Neural cell (in vitro differentiated cells): ENCODE data around the gene NCF4. TPM values are rescaled to one million over a fixed set of nuclear protein-coding genes. Genes with fewer than 3 reads are reported as not detected.

ENCODE experiments used
- H2AFZ ChIP-seq: fragments of 200-600, 300-800 bp; sonication (generic), shearing (Covaris generic); 2 replicates; pipeline ENCODE4 v1.6.0; 2014; ENCODE audit warnings: low read depth, mild to moderate bottlenecking, antibody characterized with exemption, low read length, moderate library complexity
- H3F3A ChIP-seq: fragments of 200-600 bp; shearing (Covaris generic); 2 replicates; pipeline ENCODE4 v1.6.1; 2016; ENCODE audit warnings: mild to moderate bottlenecking, moderate library complexity, mixed read lengths, antibody characterized with exemption, low read length; ENCODE audit not compliant: insufficient read depth, poor library complexity, severe bottlenecking
- H3K27ac ChIP-seq: fragments of 200-600, 300-800 bp; sonication (generic), shearing (Covaris generic); 2 replicates; pipeline ENCODE4 v1.5.1; 2014; ENCODE audit warnings: mild to moderate bottlenecking, low read length, moderate library complexity
- H3K27me3 ChIP-seq: fragments of 300-800, 200-600 bp; sonication (generic), shearing (Covaris generic); 2 replicates; pipeline ENCODE4 v1.6.0; 2014; ENCODE audit warnings: mild to moderate bottlenecking, low read depth, low read length, moderate library complexity; ENCODE audit not compliant: insufficient read depth
- H3K36me3 ChIP-seq: fragments of 300-800, 200-600 bp; sonication (generic), shearing (Covaris generic); 2 replicates; pipeline ENCODE4 v1.5.1; 2014; ENCODE audit warnings: mild to moderate bottlenecking, antibody characterized with exemption, low read length, moderate library complexity; ENCODE audit not compliant: insufficient read depth
- H3K4me2 ChIP-seq: fragments of 300-800, 200-600 bp; sonication (generic), shearing (Covaris generic); 2 replicates; pipeline ENCODE4 v1.6.0; 2014; ENCODE audit warnings: mild to moderate bottlenecking, low read length
- H3K4me3 ChIP-seq: fragments of 300-800, 200-600 bp; sonication (generic), shearing (Covaris generic); 2 replicates; pipeline ENCODE4 v1.5.1; 2014; ENCODE audit warnings: mild to moderate bottlenecking, low read length, moderate library complexity
- H3K79me2 ChIP-seq: fragments of 200-600 bp; shearing (Covaris generic); replicated peaks from 2 replicates; pipeline ENCODE4 v1.6.0; 2014; ENCODE audit warnings: mild to moderate bottlenecking, low read length, moderate library complexity; ENCODE audit not compliant: insufficient read depth
- H3K9ac ChIP-seq: fragments of 300-800, 200-600 bp; sonication (generic), shearing (Covaris generic); 2 replicates; pipeline ENCODE4 v1.6.1; 2016; ENCODE audit warnings: mild to moderate bottlenecking, low read length, mixed read lengths
- H3K9me2 ChIP-seq: fragments of 200-600 bp; shearing (Covaris generic); 2 replicates; pipeline ENCODE4 v1.6.1; 2016; ENCODE audit warnings: mild to moderate bottlenecking, low read length, mixed read lengths; ENCODE audit not compliant: insufficient read depth
- H3K9me3 ChIP-seq: fragments of 200-600, 300-800 bp; sonication (generic), shearing (Covaris generic); 2 replicates; pipeline ENCODE4 v1.6.1; 2016; ENCODE audit warnings: mild to moderate bottlenecking, mixed run types, low read length, moderate library complexity, mixed read lengths
- H4K20me1 ChIP-seq: fragments of 200-600 bp; shearing (Covaris generic); 2 replicates; pipeline ENCODE4 v1.6.1; 2016; ENCODE audit warnings: mild to moderate bottlenecking, mixed run types; ENCODE audit not compliant: insufficient read depth
- EP300 ChIP-seq: fragments of 450-650 bp; conservative IDR thresholded peaks from 2 replicates; pipeline ENCODE4 v1.6.1; 2014; ENCODE audit warnings: antibody characterized with exemption, mild to moderate bottlenecking, moderate library complexity; ENCODE audit not compliant: poor library complexity, severe bottlenecking
- EZH2 ChIP-seq: fragments of 200-600, 300-800 bp; shearing (Covaris generic), sonication (generic); IDR thresholded peaks from 2 replicates; pipeline ENCODE4 v1.6.1; 2014; ENCODE audit warnings: antibody characterized with exemption, low read length, borderline replicate concordance, mild to moderate bottlenecking; ENCODE audit not compliant: insufficient read depth, poor library complexity, severe bottlenecking
- MXI1 ChIP-seq: fragments of 450-650 bp; conservative IDR thresholded peaks from 2 replicates; pipeline ENCODE4 v1.6.1; 2014; ENCODE audit warnings: antibody characterized with exemption, mild to moderate bottlenecking; ENCODE audit not compliant: poor library complexity, severe bottlenecking
- POLR2AphosphoS5 ChIP-seq: IDR thresholded peaks from 2 replicates; pipeline ENCODE4 v1.6.1; 2012
- RAD21 ChIP-seq: fragments of 450-650 bp; conservative IDR thresholded peaks from 2 replicates; pipeline ENCODE4 v1.6.1; 2014; ENCODE audit warnings: antibody characterized with exemption, mild to moderate bottlenecking, moderate library complexity
- SMC3 ChIP-seq: fragments of 450-650 bp; conservative IDR thresholded peaks from 2 replicates; pipeline ENCODE4 v1.6.1; 2014; ENCODE audit warnings: antibody characterized with exemption, mild to moderate bottlenecking, moderate library complexity; ENCODE audit not compliant: poor library complexity
- TAF1 ChIP-seq: IDR thresholded peaks from 2 replicates; pipeline ENCODE4 v1.6.1; 2012; ENCODE audit warnings: low read depth
- polyA minus RNA-seq: library from RNA; depleted of rRNA, polyadenylated mRNA; stranded (reverse); fragments of >200 nt; gene quantifications from 2 replicates; pipeline ENCODE4 v1.2.3, GENCODE V29; 2014
- polyA plus RNA-seq: library from polyadenylated mRNA; depleted of rRNA; stranded (reverse); fragments of >200 nt; gene quantifications from 2 replicates; pipeline ENCODE4 v1.2.3, GENCODE V29; 2014
- TF ChIP-seq, protein P1 (sequence below): fragments of 450-650 bp; IDR thresholded peaks from 2 replicates; pipeline ENCODE4 v1.5.1; 2014; ENCODE audit warnings: antibody characterized with exemption, mild to moderate bottlenecking, moderate library complexity; ENCODE audit not compliant: poor library complexity, severe bottlenecking
- TF ChIP-seq, protein P2 (sequence below): IDR thresholded peaks from 2 replicates; pipeline ENCODE4 v1.6.1; 2012; ENCODE audit warnings: borderline replicate concordance

Gene NCF4
- polyA plus RNA-seq (not detected in 2 replicates), polyA minus RNA-seq (not detected in 2 replicates)

DNA sequence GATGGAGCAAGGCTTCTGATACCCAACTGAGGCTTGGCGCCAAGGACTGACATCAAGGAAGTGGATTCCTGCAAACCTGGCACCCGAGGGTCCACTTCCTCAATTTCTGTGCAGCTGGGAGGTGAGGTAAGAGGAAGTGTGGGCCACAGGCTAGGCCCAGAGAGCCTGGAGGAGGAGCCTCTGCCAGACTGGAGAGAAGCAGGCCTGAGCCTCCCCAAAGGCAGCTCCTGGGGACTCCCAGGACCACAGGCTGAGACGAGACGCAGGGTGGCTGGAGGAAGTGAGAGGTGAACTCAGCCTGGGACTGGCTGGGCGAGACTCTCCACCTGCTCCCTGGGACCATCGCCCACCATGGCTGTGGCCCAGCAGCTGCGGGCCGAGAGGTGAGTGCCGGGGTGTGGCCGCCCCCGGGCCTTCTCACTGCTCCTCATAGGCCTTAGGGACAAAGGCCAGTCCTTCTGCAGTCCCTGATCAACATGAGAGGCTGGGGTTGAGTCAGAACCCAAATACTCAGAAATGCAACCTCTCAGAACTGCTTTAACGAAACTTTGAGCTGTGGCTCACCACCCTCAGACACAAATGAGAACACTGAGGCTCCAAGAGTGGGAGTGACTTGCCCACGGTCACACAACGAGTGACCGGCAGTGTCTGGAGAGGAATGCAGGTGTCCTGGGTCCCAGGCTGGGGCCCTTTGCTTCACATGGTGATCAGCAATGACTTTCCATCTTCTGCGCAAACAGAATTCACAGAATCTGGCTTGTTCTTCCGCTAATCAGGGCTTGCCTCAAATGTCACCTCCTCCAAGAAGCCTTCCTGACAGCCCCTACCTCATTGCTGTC, at the start of gene NCF4:
NCF4 (plus strand) TSS at position 186 of the 839 bp plus-strand sequence; CDS start at position 352, 166 bp downstream.
- Histone ChIP-seq H3K79me2 (no peaks in the 10 kb centered on the region), H3K9ac (no peak within 1 kb of the TSS), H3F3A (no peaks in the 10 kb centered on the region), H3K27me3 (peaks cover 14% of the 10 kb centered on the region), H3K9me3 (no peaks in the 10 kb centered on the region), H3K9me2 (no peaks in the 10 kb centered on the region), H4K20me1 (no peaks in the 10 kb centered on the region), H3K4me3 (no peak within 1 kb of the TSS), H2AFZ (no peak within 1 kb of the TSS), H3K36me3 (no peaks in the 10 kb centered on the region), H3K4me2 (no peak within 1 kb of the TSS), H3K27ac (no peak within 1 kb of the TSS)
- TF ChIP-seq, protein P1, sequence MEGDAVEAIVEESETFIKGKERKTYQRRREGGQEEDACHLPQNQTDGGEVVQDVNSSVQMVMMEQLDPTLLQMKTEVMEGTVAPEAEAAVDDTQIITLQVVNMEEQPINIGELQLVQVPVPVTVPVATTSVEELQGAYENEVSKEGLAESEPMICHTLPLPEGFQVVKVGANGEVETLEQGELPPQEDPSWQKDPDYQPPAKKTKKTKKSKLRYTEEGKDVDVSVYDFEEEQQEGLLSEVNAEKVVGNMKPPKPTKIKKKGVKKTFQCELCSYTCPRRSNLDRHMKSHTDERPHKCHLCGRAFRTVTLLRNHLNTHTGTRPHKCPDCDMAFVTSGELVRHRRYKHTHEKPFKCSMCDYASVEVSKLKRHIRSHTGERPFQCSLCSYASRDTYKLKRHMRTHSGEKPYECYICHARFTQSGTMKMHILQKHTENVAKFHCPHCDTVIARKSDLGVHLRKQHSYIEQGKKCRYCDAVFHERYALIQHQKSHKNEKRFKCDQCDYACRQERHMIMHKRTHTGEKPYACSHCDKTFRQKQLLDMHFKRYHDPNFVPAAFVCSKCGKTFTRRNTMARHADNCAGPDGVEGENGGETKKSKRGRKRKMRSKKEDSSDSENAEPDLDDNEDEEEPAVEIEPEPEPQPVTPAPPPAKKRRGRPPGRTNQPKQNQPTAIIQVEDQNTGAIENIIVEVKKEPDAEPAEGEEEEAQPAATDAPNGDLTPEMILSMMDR, result no peak
- TF ChIP-seq RAD21 (no peak), TAF1 (no peak), MXI1 (no peak)
- TF ChIP-seq, protein P2, sequence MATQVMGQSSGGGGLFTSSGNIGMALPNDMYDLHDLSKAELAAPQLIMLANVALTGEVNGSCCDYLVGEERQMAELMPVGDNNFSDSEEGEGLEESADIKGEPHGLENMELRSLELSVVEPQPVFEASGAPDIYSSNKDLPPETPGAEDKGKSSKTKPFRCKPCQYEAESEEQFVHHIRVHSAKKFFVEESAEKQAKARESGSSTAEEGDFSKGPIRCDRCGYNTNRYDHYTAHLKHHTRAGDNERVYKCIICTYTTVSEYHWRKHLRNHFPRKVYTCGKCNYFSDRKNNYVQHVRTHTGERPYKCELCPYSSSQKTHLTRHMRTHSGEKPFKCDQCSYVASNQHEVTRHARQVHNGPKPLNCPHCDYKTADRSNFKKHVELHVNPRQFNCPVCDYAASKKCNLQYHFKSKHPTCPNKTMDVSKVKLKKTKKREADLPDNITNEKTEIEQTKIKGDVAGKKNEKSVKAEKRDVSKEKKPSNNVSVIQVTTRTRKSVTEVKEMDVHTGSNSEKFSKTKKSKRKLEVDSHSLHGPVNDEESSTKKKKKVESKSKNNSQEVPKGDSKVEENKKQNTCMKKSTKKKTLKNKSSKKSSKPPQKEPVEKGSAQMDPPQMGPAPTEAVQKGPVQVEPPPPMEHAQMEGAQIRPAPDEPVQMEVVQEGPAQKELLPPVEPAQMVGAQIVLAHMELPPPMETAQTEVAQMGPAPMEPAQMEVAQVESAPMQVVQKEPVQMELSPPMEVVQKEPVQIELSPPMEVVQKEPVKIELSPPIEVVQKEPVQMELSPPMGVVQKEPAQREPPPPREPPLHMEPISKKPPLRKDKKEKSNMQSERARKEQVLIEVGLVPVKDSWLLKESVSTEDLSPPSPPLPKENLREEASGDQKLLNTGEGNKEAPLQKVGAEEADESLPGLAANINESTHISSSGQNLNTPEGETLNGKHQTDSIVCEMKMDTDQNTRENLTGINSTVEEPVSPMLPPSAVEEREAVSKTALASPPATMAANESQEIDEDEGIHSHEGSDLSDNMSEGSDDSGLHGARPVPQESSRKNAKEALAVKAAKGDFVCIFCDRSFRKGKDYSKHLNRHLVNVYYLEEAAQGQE, result no peak

DNA sequence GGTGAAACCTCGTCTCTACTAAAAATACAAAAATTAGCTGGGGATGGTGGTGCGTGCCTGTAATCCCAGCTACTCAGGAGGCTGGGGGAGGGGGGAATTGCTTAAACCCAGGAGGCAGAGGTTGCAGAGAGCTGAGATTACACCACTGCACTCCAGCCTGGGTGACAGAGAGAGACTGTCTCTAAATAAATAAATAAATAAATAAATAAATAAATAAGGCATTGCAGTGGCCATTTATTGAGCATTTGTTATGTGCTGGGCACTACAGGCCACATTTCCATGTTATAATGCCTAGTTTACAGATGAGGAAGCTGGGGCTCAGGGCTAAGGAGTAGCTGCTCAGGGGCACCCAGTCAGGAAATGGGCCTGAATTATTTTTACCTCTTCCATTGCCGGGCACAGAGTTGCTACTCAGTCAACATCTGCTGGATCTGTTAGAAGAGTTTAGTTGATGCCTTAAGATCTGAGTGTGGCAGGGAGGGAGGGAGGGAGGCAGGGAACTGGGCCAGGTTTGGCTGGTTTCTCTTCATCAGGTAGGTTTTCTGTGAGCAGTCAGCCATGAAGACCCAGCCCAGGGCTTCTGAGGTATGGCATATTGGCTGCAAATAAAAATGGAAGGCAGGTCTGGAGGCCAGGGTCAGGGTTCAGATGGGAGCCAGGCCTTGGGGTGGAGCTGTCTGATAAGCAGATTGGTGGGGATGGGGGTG, 49.6 kb upstream of the NCF4 start:
- H3K27me3 ChIP-seq, result peaks cover 19% of the 10 kb centered on the region
- H3K27ac ChIP-seq, result no peak overlapping the region
- no peaks in the 10 kb centered on the region for H3K9me2 ChIP-seq
- H3K4me2 ChIP-seq, result no peak overlapping the region
- no peaks in the 10 kb centered on the region for H3K36me3 ChIP-seq
- H3K9ac ChIP-seq, result no peak overlapping the region
- no peaks in the 10 kb centered on the region for H4K20me1 ChIP-seq
- no peak overlapping the region for H2AFZ ChIP-seq
- no peaks in the 10 kb centered on the region for H3F3A ChIP-seq
- H3K79me2 ChIP-seq, result no peaks in the 10 kb centered on the region
- no peaks in the 10 kb centered on the region for H3K9me3 ChIP-seq
- TF ChIP-seq TAF1 (no peak), EZH2 (no peak), MXI1 (no peak), SMC3 (no peak), POLR2AphosphoS5 (no peak), EP300 (no peak)
- TF ChIP-seq, protein P1, result no peak
- H3K4me3 ChIP-seq, result no peak overlapping the region
